ENCODE results near the gene DMXL1.

Gene DMXL1

GRCh38 chr5:119273391-119273839 lies 202.5 kb downstream of the DMXL1 start:
- Histone ChIP-seq H3K56ac (ENCODE audit: low read length) (peak overlapping the region; percentile 39), H2AK5ac (ENCODE audit: low read length) (no peak overlapping the region), H2BK15ac (replicated peaks; ENCODE audit: low read depth) (no peak overlapping the region), H3K4me2 (ENCODE audit: low read length) (no peak overlapping the region), H3K4me3 (ENCODE audit: low read length) (no peak overlapping the region), H3K23ac (ENCODE audit: low read length) (no peak overlapping the region), H3K9ac (ENCODE audit: low read length) (no peak overlapping the region), H3K36me3 (ENCODE audit: control insufficient read depth, insufficient read depth, low read length) (no peaks in the 10 kb centered on the region), H3K4me1 (ENCODE audit: control insufficient read depth, low read depth, low read length) (peaks cover 25% of the 10 kb centered on the region), H3K18ac (ENCODE audit: low read length) (no peak overlapping the region), H3K79me2 (ENCODE audit: control insufficient read depth, insufficient read depth, low read length) (peaks cover 4% of the 10 kb centered on the region), H4K5ac (ENCODE audit: low read length) (no peak overlapping the region), H3K4ac (ENCODE audit: low read depth, low read length) (no peak overlapping the region), H3K79me1 (ENCODE audit: low read length) (peaks cover 19% of the 10 kb centered on the region), H3K27me3 (ENCODE audit: insufficient read depth, low read length, poor library complexity) (no peaks in the 10 kb centered on the region), H3K27ac (ENCODE audit: low read depth, low read length) (no peak overlapping the region), H2BK5ac (ENCODE audit: low read length) (no peak overlapping the region), H2BK120ac (ENCODE audit: low read depth, low read length) (no peak overlapping the region), H4K8ac (ENCODE audit: low read depth, low read length) (no peak overlapping the region)
- DNase-seq = no peak
- WGBS (ENCODE audit: extremely low coverage, insufficient coverage, low lambda C conversion rate) = no CpG with 5 or more reads among the region's 9 CpGs

- no peak overlapping the region for H4K5ac ChIP-seq (ENCODE audit: low read length)
- no peaks in the 10 kb centered on the region for H3K36me3 ChIP-seq (ENCODE audit: control insufficient read depth, insufficient read depth, low read length)
- DNase-seq = peak; percentile 84
- no CpG with 5 or more reads among the region's 5 CpGs for WGBS (ENCODE audit: extremely low coverage, insufficient coverage, low lambda C conversion rate)
- no peak overlapping the region for H3K23ac ChIP-seq (ENCODE audit: low read length)
- H4K8ac ChIP-seq (ENCODE audit: low read depth, low read length) = no peak overlapping the region
- no peak overlapping the region for H2BK5ac ChIP-seq (ENCODE audit: low read length)
- no peaks in the 10 kb centered on the region for H3K27me3 ChIP-seq (ENCODE audit: insufficient read depth, low read length, poor library complexity)
- H3K18ac ChIP-seq (ENCODE audit: low read length) = no peak overlapping the region
- no peak overlapping the region for H3K4me2 ChIP-seq (ENCODE audit: low read length)
- H3K79me1 ChIP-seq (ENCODE audit: low read length) = peaks cover 19% of the 10 kb centered on the region
- peaks cover 4% of the 10 kb centered on the region for H3K79me2 ChIP-seq (ENCODE audit: control insufficient read depth, insufficient read depth, low read length)
- no peak overlapping the region for H3K9ac ChIP-seq (ENCODE audit: low read length)
- H2BK120ac ChIP-seq (ENCODE audit: low read depth, low read length) = no peak overlapping the region
- H2BK15ac ChIP-seq (replicated peaks; ENCODE audit: low read depth) = no peak overlapping the region
- peak overlapping the region; percentile 10 for H3K56ac ChIP-seq (ENCODE audit: low read length)
- no peak overlapping the region for H3K27ac ChIP-seq (ENCODE audit: low read depth, low read length)
- peak overlapping the region; percentile 41 for H2AK5ac ChIP-seq (ENCODE audit: low read length)
- H3K4me3 ChIP-seq (ENCODE audit: low read length) = no peak overlapping the region
- peaks cover 26% of the 10 kb centered on the region for H3K4me1 ChIP-seq (ENCODE audit: control insufficient read depth, low read depth, low read length)
- no peak overlapping the region for H3K4ac ChIP-seq (ENCODE audit: low read depth, low read length)
Observed at GRCh38 chr5:119274030-119274766, 203.3 kb downstream of the DMXL1 start.

- peak overlapping the region; percentile 10 for H3K56ac ChIP-seq (ENCODE audit: low read length)
- H4K5ac ChIP-seq (ENCODE audit: low read length) = no peak overlapping the region
- H3K4me1 ChIP-seq (ENCODE audit: control insufficient read depth, low read depth, low read length) = peaks cover 26% of the 10 kb centered on the region
- peak; percentile 36 for DNase-seq
- no peak overlapping the region for H3K4me3 ChIP-seq (ENCODE audit: low read length)
- peaks cover 4% of the 10 kb centered on the region for H3K79me2 ChIP-seq (ENCODE audit: control insufficient read depth, insufficient read depth, low read length)
- H3K4me2 ChIP-seq (ENCODE audit: low read length) = no peak overlapping the region
- no peak overlapping the region for H2BK5ac ChIP-seq (ENCODE audit: low read length)
- peaks cover 19% of the 10 kb centered on the region for H3K79me1 ChIP-seq (ENCODE audit: low read length)
- no peak overlapping the region for H3K27ac ChIP-seq (ENCODE audit: low read depth, low read length)
- H2BK120ac ChIP-seq (ENCODE audit: low read depth, low read length) = no peak overlapping the region
- peak overlapping the region; percentile 41 for H2AK5ac ChIP-seq (ENCODE audit: low read length)
- H3K36me3 ChIP-seq (ENCODE audit: control insufficient read depth, insufficient read depth, low read length) = no peaks in the 10 kb centered on the region
- peak overlapping the region; percentile 12 for H3K23ac ChIP-seq (ENCODE audit: low read length)
- H3K27me3 ChIP-seq (ENCODE audit: insufficient read depth, low read length, poor library complexity) = no peaks in the 10 kb centered on the region
- no peak overlapping the region for H4K8ac ChIP-seq (ENCODE audit: low read depth, low read length)
- H3K9ac ChIP-seq (ENCODE audit: low read length) = no peak overlapping the region
- no peak overlapping the region for H3K18ac ChIP-seq (ENCODE audit: low read length)
- H2BK15ac ChIP-seq (replicated peaks; ENCODE audit: low read depth) = no peak overlapping the region
- no peak overlapping the region for H3K4ac ChIP-seq (ENCODE audit: low read depth, low read length)
Observed at GRCh38 chr5:119274767-119275130, 203.9 kb downstream of the DMXL1 start.

GRCh38 chr5:119275146-119275545 lies 204.3 kb downstream of the DMXL1 start:
- Histone ChIP-seq H2BK5ac (ENCODE audit: low read length) (no peak overlapping the region), H3K9ac (ENCODE audit: low read length) (no peak overlapping the region), H3K79me2 (ENCODE audit: control insufficient read depth, insufficient read depth, low read length) (peaks cover 4% of the 10 kb centered on the region), H3K27me3 (ENCODE audit: insufficient read depth, low read length, poor library complexity) (no peaks in the 10 kb centered on the region), H3K23ac (ENCODE audit: low read length) (no peak overlapping the region), H3K36me3 (ENCODE audit: control insufficient read depth, insufficient read depth, low read length) (no peaks in the 10 kb centered on the region), H2AK5ac (ENCODE audit: low read length) (no peak overlapping the region), H2BK120ac (ENCODE audit: low read depth, low read length) (no peak overlapping the region), H3K79me1 (ENCODE audit: low read length) (peaks cover 19% of the 10 kb centered on the region), H3K18ac (ENCODE audit: low read length) (no peak overlapping the region), H2BK15ac (replicated peaks; ENCODE audit: low read depth) (no peak overlapping the region), H4K8ac (ENCODE audit: low read depth, low read length) (no peak overlapping the region), H3K4me1 (ENCODE audit: control insufficient read depth, low read depth, low read length) (peaks cover 26% of the 10 kb centered on the region), H4K5ac (ENCODE audit: low read length) (no peak overlapping the region), H3K4me2 (ENCODE audit: low read length) (no peak overlapping the region), H3K27ac (ENCODE audit: low read depth, low read length) (no peak overlapping the region), H3K4me3 (ENCODE audit: low read length) (no peak overlapping the region), H3K4ac (ENCODE audit: low read depth, low read length) (no peak overlapping the region), H3K56ac (ENCODE audit: low read length) (no peak overlapping the region)
- no CpG with 5 or more reads among the region's 6 CpGs for WGBS (ENCODE audit: extremely low coverage, insufficient coverage, low lambda C conversion rate)
- DNase-seq = no peak

GRCh38 chr5:119275601-119276173 lies 204.8 kb downstream of the DMXL1 start:
- H3K4me1 ChIP-seq (ENCODE audit: control insufficient read depth, low read depth, low read length) = peaks cover 26% of the 10 kb centered on the region
- no peak for DNase-seq
- no peaks in the 10 kb centered on the region for H3K36me3 ChIP-seq (ENCODE audit: control insufficient read depth, insufficient read depth, low read length)
- H3K79me2 ChIP-seq (ENCODE audit: control insufficient read depth, insufficient read depth, low read length) = peaks cover 4% of the 10 kb centered on the region
- H3K4me2 ChIP-seq (ENCODE audit: low read length) = no peak overlapping the region
- H4K8ac ChIP-seq (ENCODE audit: low read depth, low read length) = no peak overlapping the region
- peaks cover 19% of the 10 kb centered on the region for H3K79me1 ChIP-seq (ENCODE audit: low read length)
- H3K9ac ChIP-seq (ENCODE audit: low read length) = no peak overlapping the region
- no peak overlapping the region for H3K56ac ChIP-seq (ENCODE audit: low read length)
- no peak overlapping the region for H2BK120ac ChIP-seq (ENCODE audit: low read depth, low read length)
- H3K23ac ChIP-seq (ENCODE audit: low read length) = no peak overlapping the region
- H3K4me3 ChIP-seq (ENCODE audit: low read length) = no peak overlapping the region
- H3K27me3 ChIP-seq (ENCODE audit: insufficient read depth, low read length, poor library complexity) = no peaks in the 10 kb centered on the region
- no peak overlapping the region for H3K18ac ChIP-seq (ENCODE audit: low read length)
- no peak overlapping the region for H2BK5ac ChIP-seq (ENCODE audit: low read length)
- H2AK5ac ChIP-seq (ENCODE audit: low read length) = no peak overlapping the region
- whole genome bisulfite sequencing (ENCODE audit: extremely low coverage, insufficient coverage, low lambda C conversion rate) = no CpG with 5 or more reads among the region's 3 CpGs
- no peak overlapping the region for H2BK15ac ChIP-seq (replicated peaks; ENCODE audit: low read depth)
- no peak overlapping the region for H4K5ac ChIP-seq (ENCODE audit: low read length)
- H3K4ac ChIP-seq (ENCODE audit: low read depth, low read length) = no peak overlapping the region
- H3K27ac ChIP-seq (ENCODE audit: low read depth, low read length) = no peak overlapping the region

Data from mesendoderm (in vitro differentiated cells).